CD4-positive, alpha-beta memory T cell (primary cell): ENCODE measurements around the gene SKIC2. TPM values are rescaled to one million over a fixed set of nuclear protein-coding genes. Genes with fewer than 3 reads are reported as not detected.

Experiments used
- microRNA-seq: library from miRNA; unstranded; fragments of <30 nt; microRNA quantifications from one replicate; pipeline ENCODE4 v1.2.0, GENCODE V29; 2021; ENCODE audit warnings: borderline replicate concordance, borderline number of aligned reads, borderline microRNAs expressed, mixed read lengths
- polyA plus RNA-seq, 2 donors: library from polyadenylated mRNA; unstranded; fragments of 300-500 nt; fragmentation: Illumina TruSeq; gene quantifications; one replicate each; pipeline ENCODE4 v1.2.3, GENCODE V29; 2021
- total RNA-seq, 2 experiments: library from RNA; stranded (reverse); gene quantifications; one replicate each; pipeline ENCODE4 v1.2.3, GENCODE V29; 2021

SKIC2 gene
- total and polyA plus RNA-seq, 4 experiments from 2014 or later = 21.8 to 119 (median 70.0) TPM

Small RNA genes within 50 kb of the gene (microRNA-seq; reads per million reads assigned to microRNA genes)
- gene MIR1236 = not detected

Other genes with a start within 250 kb of the SKIC2 start
Only the 30 nearest of the 35 such genes appear.
- gene DDAH2, start 229.9 kb upstream of the SKIC2 start, total RNA-seq = 1 to 10 TPM; 5.4 to 7.4 TPM
- 10 to 100 TPM; 16.4 to 19.8 TPM for gene DDAH2, start 229.9 kb upstream of the SKIC2 start, polyA plus RNA-seq
- gene CLIC1, start 222.6 kb upstream of the SKIC2 start, total RNA-seq = 10 to 100 TPM; 91.0 to 98.3 TPM
- gene CLIC1, start 222.6 kb upstream of the SKIC2 start, polyA plus RNA-seq = 100 to 1,000 TPM; 462 to 601 TPM
- 10 to 100 TPM; 11.4 to 12.1 TPM for gene MSH5, start 219.2 kb upstream of the SKIC2 start, total RNA-seq
- gene MSH5, start 219.2 kb upstream of the SKIC2 start, polyA plus RNA-seq = 1 to 10 TPM in 1 of 2 donors, under 1 TPM in 1; 0.95 to 3.2 TPM
- 1 to 10 TPM; 2.7 to 3.7 TPM for gene SAPCD1, start 196.5 kb upstream of the SKIC2 start, total RNA-seq
- gene SAPCD1, start 196.5 kb upstream of the SKIC2 start, polyA plus RNA-seq = under 1 TPM in 1 of 2 donors, not detected in 1; 0.89 TPM
- 1 to 10 TPM; 1.0 to 1.7 TPM for gene VWA7, start 181.8 kb upstream of the SKIC2 start, total RNA-seq
- 1 to 10 TPM in 1 of 2 donors, under 1 TPM in 1; 1.00 to 2.5 TPM for gene VWA7, start 181.8 kb upstream of the SKIC2 start, polyA plus RNA-seq
- 10 to 100 TPM; 39.6 to 46.8 TPM for gene VARS1, start 163.4 kb upstream of the SKIC2 start, total RNA-seq
- gene VARS1, start 163.4 kb upstream of the SKIC2 start, polyA plus RNA-seq = 10 to 100 TPM; 43.4 to 45.9 TPM
- 10 to 100 TPM; 30.0 to 34.6 TPM for gene LSM2, start 152.2 kb upstream of the SKIC2 start, total RNA-seq
- gene LSM2, start 152.2 kb upstream of the SKIC2 start, polyA plus RNA-seq = 10 to 100 TPM; 67.4 to 80.4 TPM
- 1 to 10 TPM; 8.2 to 8.3 TPM for gene HSPA1L, start 143.9 kb upstream of the SKIC2 start, total RNA-seq
- gene HSPA1L, start 143.9 kb upstream of the SKIC2 start, polyA plus RNA-seq = 1 to 10 TPM; 1.1 to 4.4 TPM
- gene HSPA1A, start 143.6 kb upstream of the SKIC2 start, total RNA-seq = 10 to 100 TPM; 69.9 to 71.5 TPM
- gene HSPA1A, start 143.6 kb upstream of the SKIC2 start, polyA plus RNA-seq = 10 to 100 TPM; 14.6 to 71.9 TPM
- 10 to 100 TPM; 58.0 to 60.8 TPM for gene HSPA1B, start 131.4 kb upstream of the SKIC2 start, total RNA-seq
- gene HSPA1B, start 131.4 kb upstream of the SKIC2 start, polyA plus RNA-seq = 1 to 10 TPM; 1.9 to 5.3 TPM
- 10 to 100 TPM; 19.6 to 21.1 TPM for gene NEU1, start 96.4 kb upstream of the SKIC2 start, total RNA-seq
- gene NEU1, start 96.4 kb upstream of the SKIC2 start, polyA plus RNA-seq = 10 to 100 TPM; 22.5 to 23.4 TPM
- gene SLC44A4, start 80.2 kb upstream of the SKIC2 start, total RNA-seq = not detected
- under 1 TPM in 1 of 2 donors, not detected in 1; 0.11 TPM for gene SLC44A4, start 80.2 kb upstream of the SKIC2 start, polyA plus RNA-seq
- gene EHMT2, start 61.5 kb upstream of the SKIC2 start, total RNA-seq = 10 to 100 TPM; 79.1 to 82.1 TPM
- 10 to 100 TPM; 24.1 to 47.9 TPM for gene EHMT2, start 61.5 kb upstream of the SKIC2 start, polyA plus RNA-seq
- gene ZBTB12, start 57.1 kb upstream of the SKIC2 start, total RNA-seq = 1 to 10 TPM; 2.4 to 2.5 TPM
- gene ZBTB12, start 57.1 kb upstream of the SKIC2 start, polyA plus RNA-seq = not detected
- 1 to 10 TPM; 2.1 to 3.2 TPM for gene C2, start 31.5 kb upstream of the SKIC2 start, total RNA-seq
- gene C2, start 31.5 kb upstream of the SKIC2 start, polyA plus RNA-seq = not detected
- gene CFB, start 13.1 kb upstream of the SKIC2 start, total RNA-seq = under 1 TPM in 1 of 2 experiments, not detected in 1; 0.64 TPM
- gene CFB, start 13.1 kb upstream of the SKIC2 start, polyA plus RNA-seq = not detected
- 10 to 100 TPM; 45.8 to 49.0 TPM for gene NELFE, start 204 bp upstream of the SKIC2 start, total RNA-seq
- 10 to 100 TPM; 67.0 to 78.5 TPM for gene NELFE, start 204 bp upstream of the SKIC2 start, polyA plus RNA-seq
- 10 to 100 TPM; 27.8 to 30.3 TPM for gene DXO, start 13.0 kb downstream of the SKIC2 start, total RNA-seq
- 10 to 100 TPM; 10.8 to 11.7 TPM for gene DXO, start 13.0 kb downstream of the SKIC2 start, polyA plus RNA-seq
- gene C4A, start 22.9 kb downstream of the SKIC2 start, total RNA-seq = 1 to 10 TPM; 6.7 to 9.8 TPM
- under 1 TPM in 1 of 2 donors, not detected in 1; 0.17 TPM for gene C4A, start 22.9 kb downstream of the SKIC2 start, polyA plus RNA-seq
- gene C4B, start 55.6 kb downstream of the SKIC2 start, total RNA-seq = 1 to 10 TPM; 5.0 to 5.8 TPM
- gene C4B, start 55.6 kb downstream of the SKIC2 start, polyA plus RNA-seq = under 1 TPM in 1 of 2 donors, not detected in 1; 0.36 TPM
- gene CYP21A2, start 79.2 kb downstream of the SKIC2 start, total RNA-seq = under 1 TPM; 0.39 to 0.61 TPM
- gene CYP21A2, start 79.2 kb downstream of the SKIC2 start, polyA plus RNA-seq = not detected
- gene TNXB, start 150.2 kb downstream of the SKIC2 start, total RNA-seq = 10 to 100 TPM; 16.5 to 22.4 TPM
- under 1 TPM in 1 of 2 donors, not detected in 1; 0.31 TPM for gene TNXB, start 150.2 kb downstream of the SKIC2 start, polyA plus RNA-seq
- 100 to 1,000 TPM; 151 to 154 TPM for gene ATF6B, start 169.1 kb downstream of the SKIC2 start, total RNA-seq
- gene ATF6B, start 169.1 kb downstream of the SKIC2 start, polyA plus RNA-seq = 10 to 100 TPM; 11.4 to 27.7 TPM
- gene FKBPL, start 171.1 kb downstream of the SKIC2 start, total RNA-seq = 1 to 10 TPM; 2.2 to 2.8 TPM
- gene FKBPL, start 171.1 kb downstream of the SKIC2 start, polyA plus RNA-seq = 1 to 10 TPM; 2.0 to 3.0 TPM
- gene PRRT1, start 192.8 kb downstream of the SKIC2 start, total RNA-seq = 1 to 10 TPM; 1.5 to 1.9 TPM
- under 1 TPM in 1 of 2 donors, not detected in 1; 0.60 TPM for gene PRRT1, start 192.8 kb downstream of the SKIC2 start, polyA plus RNA-seq
- gene PPT2, start 195.0 kb downstream of the SKIC2 start, total RNA-seq = 10 to 100 TPM; 12.7 to 15.4 TPM
- 1 to 10 TPM; 3.8 TPM for gene PPT2, start 195.0 kb downstream of the SKIC2 start, polyA plus RNA-seq
- gene EGFL8, start 205.4 kb downstream of the SKIC2 start, total RNA-seq = 10 to 100 TPM; 16.6 TPM
- under 1 TPM in 1 of 2 donors, not detected in 1; 0.23 TPM for gene EGFL8, start 205.4 kb downstream of the SKIC2 start, polyA plus RNA-seq
- 10 to 100 TPM; 32.2 to 32.8 TPM for gene AGPAT1, start 216.9 kb downstream of the SKIC2 start, total RNA-seq
- gene AGPAT1, start 216.9 kb downstream of the SKIC2 start, polyA plus RNA-seq = 10 to 100 TPM; 15.3 to 16.4 TPM
- 10 to 100 TPM; 44.2 to 47.7 TPM for gene RNF5, start 219.2 kb downstream of the SKIC2 start, total RNA-seq
- gene RNF5, start 219.2 kb downstream of the SKIC2 start, polyA plus RNA-seq = 100 to 1,000 TPM; 102 to 129 TPM
- 10 to 100 TPM; 74.8 to 77.3 TPM for gene AGER, start 225.1 kb downstream of the SKIC2 start, total RNA-seq
- gene AGER, start 225.1 kb downstream of the SKIC2 start, polyA plus RNA-seq = under 1 TPM in 1 of 2 donors, not detected in 1; 0.62 TPM